ENCODE results near the gene BPIFB1. TPM values are rescaled to one million over a fixed set of nuclear protein-coding genes. Genes with fewer than 3 reads are reported as not detected.

The BPIFB1 gene
- polyA plus RNA-seq, 1 donor = not detected

Other genes starting within 250 kb of the BPIFB1 start
- not detected for gene BPIFB3, start 229.3 kb upstream of the BPIFB1 start, polyA plus RNA-seq (ENCODE audit: insufficient read length)
- gene BPIFB4, start 203.6 kb upstream of the BPIFB1 start, polyA plus RNA-seq (ENCODE audit: insufficient read length) = not detected
- not detected for gene BPIFA2, start 115.1 kb upstream of the BPIFB1 start, polyA plus RNA-seq (ENCODE audit: insufficient read length)
- gene BPIFA3, start 65.9 kb upstream of the BPIFB1 start, polyA plus RNA-seq (ENCODE audit: insufficient read length) = not detected
- not detected for gene BPIFA1, start 47.2 kb upstream of the BPIFB1 start, polyA plus RNA-seq (ENCODE audit: insufficient read length)
- gene CDK5RAP1, start 118.3 kb downstream of the BPIFB1 start, polyA plus RNA-seq (ENCODE audit: insufficient read length) = 46.6 TPM
- gene SNTA1, start 160.5 kb downstream of the BPIFB1 start, polyA plus RNA-seq (ENCODE audit: insufficient read length) = 9.1 TPM
- gene CBFA2T2, start 206.9 kb downstream of the BPIFB1 start, polyA plus RNA-seq (ENCODE audit: insufficient read length) = 36.9 TPM

All from left kidney (tissue), 1 donor.